ENCODE data around the gene ZBTB7A. TPM values are rescaled to one million over a fixed set of nuclear protein-coding genes. Genes with fewer than 3 reads are reported as not detected.

Gene ZBTB7A
- total RNA-seq, 4 donors from 2014 or later, result 60.5 to 187 (median 81.2) TPM

GRCh38 chr19:4082172-4082571 lies 15.5 kb upstream of the ZBTB7A start:
- Histone ChIP-seq H3K27ac (peak overlapping the region in 2 of 4 donors; percentile 20 to 25), H3K4me3 (no peak overlapping the region), H3K4me1 (peaks cover 21 to 65% (median 24%) of the 10 kb centered on the region in 3 donors), H3K36me3 (no peaks in the 10 kb centered on the region), H3K9me3 (no peaks in the 10 kb centered on the region), H3K27me3 (no peaks in the 10 kb centered on the region)
- 87 to 93% methylated on average over 3 to 7 of the region's 9 CpGs for WGBS, 2 donors
- TF ChIP-seq POLR2A (IDR thresholded peaks at IDR 0.05), result no peak
- TF ChIP-seq, protein P1, sequence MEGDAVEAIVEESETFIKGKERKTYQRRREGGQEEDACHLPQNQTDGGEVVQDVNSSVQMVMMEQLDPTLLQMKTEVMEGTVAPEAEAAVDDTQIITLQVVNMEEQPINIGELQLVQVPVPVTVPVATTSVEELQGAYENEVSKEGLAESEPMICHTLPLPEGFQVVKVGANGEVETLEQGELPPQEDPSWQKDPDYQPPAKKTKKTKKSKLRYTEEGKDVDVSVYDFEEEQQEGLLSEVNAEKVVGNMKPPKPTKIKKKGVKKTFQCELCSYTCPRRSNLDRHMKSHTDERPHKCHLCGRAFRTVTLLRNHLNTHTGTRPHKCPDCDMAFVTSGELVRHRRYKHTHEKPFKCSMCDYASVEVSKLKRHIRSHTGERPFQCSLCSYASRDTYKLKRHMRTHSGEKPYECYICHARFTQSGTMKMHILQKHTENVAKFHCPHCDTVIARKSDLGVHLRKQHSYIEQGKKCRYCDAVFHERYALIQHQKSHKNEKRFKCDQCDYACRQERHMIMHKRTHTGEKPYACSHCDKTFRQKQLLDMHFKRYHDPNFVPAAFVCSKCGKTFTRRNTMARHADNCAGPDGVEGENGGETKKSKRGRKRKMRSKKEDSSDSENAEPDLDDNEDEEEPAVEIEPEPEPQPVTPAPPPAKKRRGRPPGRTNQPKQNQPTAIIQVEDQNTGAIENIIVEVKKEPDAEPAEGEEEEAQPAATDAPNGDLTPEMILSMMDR (IDR thresholded peaks at IDR 0.05), result no peak
- intact Hi-C loops (cut with DNase I), result no loop called here
- no peak for DNase-seq

GRCh38 chr19:4081441-4082129 lies 14.9 kb upstream of the ZBTB7A start:
- 11 to 23% methylated on average over 1 to 2 of the region's 2 CpGs for WGBS, 2 donors
- no peak for DNase-seq
- TF ChIP-seq POLR2A (IDR thresholded peaks at IDR 0.05), result no peak
- TF ChIP-seq, protein P1 (IDR thresholded peaks at IDR 0.05), result no peak
- H3K4me1 ChIP-seq, result peaks cover 20 to 65% (median 24%) of the 10 kb centered on the region in 3 donors
- H3K9me3 ChIP-seq, result no peaks in the 10 kb centered on the region
- no peaks in the 10 kb centered on the region for H3K36me3 ChIP-seq
- peak overlapping the region in 2 of 4 donors; percentile 20 to 25 for H3K27ac ChIP-seq
- intact Hi-C loops (cut with DNase I), result no loop called here
- no peaks in the 10 kb centered on the region for H3K27me3 ChIP-seq
- no peak overlapping the region for H3K4me3 ChIP-seq

- TF ChIP-seq, protein P1 (IDR thresholded peaks at IDR 0.05), result no peak
- no peak for TF ChIP-seq POLR2A (IDR thresholded peaks at IDR 0.05)
- intact Hi-C loops (cut with DNase I), result no loop called here
- H3K4me1 ChIP-seq, result peaks cover 17 to 57% (median 24%) of the 10 kb centered on the region in 3 donors
- DNase-seq, result no peak
- WGBS, 2 donors, result 70 to 84% methylated on average over 5 to 6 of the region's 6 CpGs
- H3K27ac ChIP-seq, result no peak overlapping the region
- H3K36me3 ChIP-seq, result no peaks in the 10 kb centered on the region
- no peak overlapping the region for H3K4me3 ChIP-seq
- no peaks in the 10 kb centered on the region for H3K9me3 ChIP-seq
- no peaks in the 10 kb centered on the region for H3K27me3 ChIP-seq
These were observed 13.8 kb upstream of the ZBTB7A start for GRCh38 chr19:4080473-4080872.

DNA sequence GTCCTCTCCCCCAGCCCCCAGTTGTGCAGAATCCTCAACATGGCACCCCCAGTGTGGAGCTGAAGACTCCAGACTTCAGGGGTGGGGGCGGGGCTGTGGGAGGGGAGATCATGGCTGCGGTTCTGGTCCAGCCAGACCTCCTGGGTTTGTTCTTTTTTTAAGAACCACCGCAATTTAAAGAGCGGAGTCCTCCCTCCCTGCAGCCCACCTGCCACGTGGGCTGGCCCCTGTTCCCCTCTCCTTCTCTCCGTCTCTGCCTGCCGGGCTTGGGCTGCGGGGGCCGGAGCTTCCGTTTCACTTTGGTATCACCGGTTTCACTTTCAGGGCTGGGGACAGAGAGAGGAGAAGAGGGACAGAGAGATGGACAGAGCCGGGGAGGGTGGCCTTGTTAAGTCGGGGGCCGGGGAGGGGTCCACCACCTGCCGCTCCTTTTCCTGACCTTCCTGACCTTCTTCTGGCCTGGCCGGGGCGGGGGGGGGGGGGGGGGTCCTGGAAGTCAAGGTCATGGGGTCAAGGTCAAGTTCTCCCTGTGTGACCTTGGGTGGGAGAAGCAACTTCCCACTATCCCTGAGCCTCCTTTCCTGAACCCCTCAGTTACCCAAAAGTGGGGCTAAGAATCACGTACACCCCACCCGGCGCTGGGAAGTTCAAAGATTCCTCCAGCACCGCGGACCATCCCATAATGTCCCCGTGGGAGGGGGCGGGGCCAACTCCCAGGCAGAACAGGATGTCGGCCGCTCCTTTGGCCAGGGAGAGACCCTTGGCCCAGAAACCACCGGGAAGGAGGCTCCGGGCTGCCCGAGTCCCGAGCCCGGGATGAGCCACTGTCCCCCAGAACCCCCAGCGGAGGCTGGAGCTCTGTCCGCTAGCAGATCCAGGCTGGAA lies 11.3 kb upstream of the ZBTB7A start:
- intact Hi-C loops (cut with DNase I), result no loop called here
- DNase-seq, result no peak
- WGBS, 2 donors, result 3 to 45% methylated on average over 4 to 7 of the region's 33 CpGs

More for the DNA sequence above, 11.3 kb upstream of the ZBTB7A start:
- Histone ChIP-seq H3K9me3 (no peaks in the 10 kb centered on the region), H3K4me3 (peak overlapping the region; percentile 29 to 74 (median 58)), H3K4me1 (peaks cover 12 to 36% (median 13%) of the 10 kb centered on the region in 3 donors), H3K27me3 (no peaks in the 10 kb centered on the region), H3K27ac (peak overlapping the region; percentile 74 to 88 (median 83)), H3K36me3 (no peaks in the 10 kb centered on the region)
- no peak for TF ChIP-seq POLR2A (IDR thresholded peaks at IDR 0.05)
- TF ChIP-seq, protein P1 (IDR thresholded peaks at IDR 0.05), result no peak

Data from esophagus squamous epithelium (tissue), 5 donors.